MCF 10A (cell line): Measurements from ENCODE around the gene CCL2. TPM values are rescaled to one million over a fixed set of nuclear protein-coding genes. Genes with fewer than 3 reads are reported as not detected.

Source experiments
- BruUV-seq: library from RNA; stranded (reverse); fragments of 400-500 nt; replicated peaks from 2 replicates; lab custom pipeline; 2021; lab: Mats Ljungman, UMichigan
- CTCF ChIA-PET: fragments of 300-600 bp; sonication (Branson Sonifier 250); formaldehyde crosslinking; extraction: SDS; loops from one replicate; lab custom pipeline; 2021; ENCODE audit warnings: antibody characterized with exemption, inconsistent platforms; lab: Yijun Ruan, JAX
- POLR2A ChIA-PET: fragments of 300-600, 350-650 bp; sonication (Branson Sonifier 250); formaldehyde crosslinking; extraction: SDS; loops from one replicate; lab custom pipeline; 2020; ENCODE audit warnings: antibody characterized with exemption, inconsistent platforms; lab: Yijun Ruan, JAX
- DNase-seq: peaks from one replicate; pipeline ENCODE4 v3.0.0-alpha.2; 2018; ENCODE audit not compliant: unreplicated experiment
- H3K27ac Mint-ChIP-seq: one replicate; pipeline ENCODE4 v1.8.0; 2022; ENCODE audit warnings: mild to moderate bottlenecking, low read depth, mixed read lengths; ENCODE audit not compliant: unreplicated experiment
- H3K27me3 Mint-ChIP-seq: one replicate; pipeline ENCODE4 v1.8.0; 2022; ENCODE audit warnings: mixed read lengths; ENCODE audit not compliant: insufficient read depth, unreplicated experiment
- H3K36me3 Mint-ChIP-seq: one replicate; pipeline ENCODE4 v1.8.0; 2022; ENCODE audit warnings: mild to moderate bottlenecking, moderate library complexity, mixed read lengths; ENCODE audit not compliant: insufficient read depth, unreplicated experiment
- H3K4me1 Mint-ChIP-seq: one replicate; pipeline ENCODE4 v1.8.0; 2022; ENCODE audit warnings: mixed read lengths; ENCODE audit not compliant: insufficient read depth, unreplicated experiment
- H3K4me3 Mint-ChIP-seq: one replicate; pipeline ENCODE4 v1.8.0; 2022; ENCODE audit warnings: mild to moderate bottlenecking, moderate library complexity, mixed read lengths; ENCODE audit not compliant: unreplicated experiment
- H3K9me3 Mint-ChIP-seq: one replicate; pipeline ENCODE4 v1.8.0; 2022; ENCODE audit warnings: mixed read lengths; ENCODE audit not compliant: unreplicated experiment
- CTCF ChIP-seq: fragments of 200-600 bp; IDR thresholded peaks from one replicate; pipeline ENCODE4 v1.8.0; 2022; ENCODE audit warnings: antibody characterized with exemption, mild to moderate bottlenecking; ENCODE audit not compliant: unreplicated experiment
- intact Hi-C: fragments of 100-400 bp; cut with micrococcal nuclease; formaldehyde crosslinking; loops from 2 replicates; pipeline ENCODE4 v1.14.1; 2022
- total RNA-seq: library from RNA; stranded (reverse); gene quantifications from 2 replicates; pipeline ENCODE4 v1.2.3, GENCODE V29; 2022

CCL2 gene
- total RNA-seq, 1 experiment from 2014 or later: 1.0 TPM

- H3K4me3 Mint-ChIP-seq: peak overlapping the region; percentile 18
- BruUV-seq: no TSS peak
- CTCF ChIA-PET: interaction anchor here (0.6 to 2.9 kb wide), 5 partner anchors 55 to 967 kb away, joined by 3 to 12 read pairs (median 6); no protein-coding TSS in a partner anchor
- no peaks in the 10 kb centered on the region for H3K36me3 Mint-ChIP-seq
- H3K9me3 Mint-ChIP-seq: no peaks in the 10 kb centered on the region
- POLR2A ChIA-PET: interaction anchor here (0.6 kb wide), 1 partner anchor 826 kb away, joined by 3 read pairs; no protein-coding TSS in a partner anchor
- peaks cover 45% of the 10 kb centered on the region for H3K4me1 Mint-ChIP-seq
- no peak for TF ChIP-seq CTCF
- H3K27me3 Mint-ChIP-seq: no peaks in the 10 kb centered on the region
- H3K27ac Mint-ChIP-seq: no peak overlapping the region
- DNase-seq: no peak
- intact Hi-C loops: no loop called here
These were observed 756 bp downstream of the CCL2 start for GRCh38 chr17:34255841-34256240.

GRCh38 chr17:34257299-34257985 is 2.4 kb downstream of the CCL2 start:
- Mint-ChIP-seq H3K4me1 (peaks cover 38% of the 10 kb centered on the region), H3K36me3 (no peaks in the 10 kb centered on the region), H3K9me3 (no peaks in the 10 kb centered on the region), H3K27ac (no peak overlapping the region), H3K27me3 (no peaks in the 10 kb centered on the region), H3K4me3 (no peak overlapping the region)
- no TSS peak for BruUV-seq
- POLR2A ChIA-PET: no interaction called here
- CTCF ChIA-PET: interaction anchor here (2.9 kb wide), 1 partner anchor 104 kb away, joined by 12 read pairs; no protein-coding TSS in a partner anchor
- DNase-seq: no peak
- no peak for TF ChIP-seq CTCF
- intact Hi-C loops: no loop called here

- H3K27me3 Mint-ChIP-seq: no peaks in the 10 kb centered on the region
- BruUV-seq: no TSS peak
- TF ChIP-seq CTCF: no peak
- ChIA-PET POLR2A (no interaction called here), CTCF (no interaction called here)
- no peak overlapping the region for H3K4me3 Mint-ChIP-seq
- H3K9me3 Mint-ChIP-seq: no peaks in the 10 kb centered on the region
- no peaks in the 10 kb centered on the region for H3K36me3 Mint-ChIP-seq
- intact Hi-C loops: no loop called here
- no peak overlapping the region for H3K27ac Mint-ChIP-seq
- H3K4me1 Mint-ChIP-seq: peaks cover 33% of the 10 kb centered on the region
- no peak for DNase-seq
These were observed 2.9 kb downstream of the CCL2 start for GRCh38 chr17:34257986-34258326.

GRCh38 chr17:34259146-34259545 is 4.1 kb downstream of the CCL2 start:
- POLR2A ChIA-PET: no interaction called here

More at GRCh38 chr17:34259146-34259545, 4.1 kb downstream of the CCL2 start:
- Mint-ChIP-seq H3K36me3 (no peaks in the 10 kb centered on the region), H3K4me3 (no peak overlapping the region), H3K4me1 (peaks cover 25% of the 10 kb centered on the region), H3K27me3 (no peaks in the 10 kb centered on the region), H3K27ac (no peak overlapping the region), H3K9me3 (no peaks in the 10 kb centered on the region)
- no peak for TF ChIP-seq CTCF
- no peak for DNase-seq
- BruUV-seq: no TSS peak
- CTCF ChIA-PET: no interaction called here
- intact Hi-C loops: no loop called here
